ENCODE results near the gene IMPDH1.

IMPDH1 gene

GRCh38 chr7:128434413-128435326, 24.9 kb upstream of the IMPDH1 start:
- TF ChIP-seq, protein P1, sequence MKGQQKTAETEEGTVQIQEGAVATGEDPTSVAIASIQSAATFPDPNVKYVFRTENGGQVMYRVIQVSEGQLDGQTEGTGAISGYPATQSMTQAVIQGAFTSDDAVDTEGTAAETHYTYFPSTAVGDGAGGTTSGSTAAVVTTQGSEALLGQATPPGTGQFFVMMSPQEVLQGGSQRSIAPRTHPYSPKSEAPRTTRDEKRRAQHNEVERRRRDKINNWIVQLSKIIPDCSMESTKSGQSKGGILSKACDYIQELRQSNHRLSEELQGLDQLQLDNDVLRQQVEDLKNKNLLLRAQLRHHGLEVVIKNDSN (IDR thresholded peaks at IDR 0.05), result no peak
- no peak for TF ChIP-seq CREB1 (IDR thresholded peaks at IDR 0.05; ENCODE audit: low read depth)
- no peak for TF ChIP-seq TCF12 (IDR thresholded peaks at IDR 0.05; ENCODE audit: low read depth)
- no peak for TF ChIP-seq ZBTB7A (IDR thresholded peaks at IDR 0.05; ENCODE audit: low read depth)
- TF ChIP-seq NFIC (IDR thresholded peaks at IDR 0.05), result no peak
- no peak for TF ChIP-seq RAD21 (IDR thresholded peaks at IDR 0.05; ENCODE audit: low read depth)
- no peak for TF ChIP-seq TEAD4 (IDR thresholded peaks at IDR 0.05)
- no peak for TF ChIP-seq CEBPB (IDR thresholded peaks at IDR 0.05)
- TF ChIP-seq, protein P2, sequence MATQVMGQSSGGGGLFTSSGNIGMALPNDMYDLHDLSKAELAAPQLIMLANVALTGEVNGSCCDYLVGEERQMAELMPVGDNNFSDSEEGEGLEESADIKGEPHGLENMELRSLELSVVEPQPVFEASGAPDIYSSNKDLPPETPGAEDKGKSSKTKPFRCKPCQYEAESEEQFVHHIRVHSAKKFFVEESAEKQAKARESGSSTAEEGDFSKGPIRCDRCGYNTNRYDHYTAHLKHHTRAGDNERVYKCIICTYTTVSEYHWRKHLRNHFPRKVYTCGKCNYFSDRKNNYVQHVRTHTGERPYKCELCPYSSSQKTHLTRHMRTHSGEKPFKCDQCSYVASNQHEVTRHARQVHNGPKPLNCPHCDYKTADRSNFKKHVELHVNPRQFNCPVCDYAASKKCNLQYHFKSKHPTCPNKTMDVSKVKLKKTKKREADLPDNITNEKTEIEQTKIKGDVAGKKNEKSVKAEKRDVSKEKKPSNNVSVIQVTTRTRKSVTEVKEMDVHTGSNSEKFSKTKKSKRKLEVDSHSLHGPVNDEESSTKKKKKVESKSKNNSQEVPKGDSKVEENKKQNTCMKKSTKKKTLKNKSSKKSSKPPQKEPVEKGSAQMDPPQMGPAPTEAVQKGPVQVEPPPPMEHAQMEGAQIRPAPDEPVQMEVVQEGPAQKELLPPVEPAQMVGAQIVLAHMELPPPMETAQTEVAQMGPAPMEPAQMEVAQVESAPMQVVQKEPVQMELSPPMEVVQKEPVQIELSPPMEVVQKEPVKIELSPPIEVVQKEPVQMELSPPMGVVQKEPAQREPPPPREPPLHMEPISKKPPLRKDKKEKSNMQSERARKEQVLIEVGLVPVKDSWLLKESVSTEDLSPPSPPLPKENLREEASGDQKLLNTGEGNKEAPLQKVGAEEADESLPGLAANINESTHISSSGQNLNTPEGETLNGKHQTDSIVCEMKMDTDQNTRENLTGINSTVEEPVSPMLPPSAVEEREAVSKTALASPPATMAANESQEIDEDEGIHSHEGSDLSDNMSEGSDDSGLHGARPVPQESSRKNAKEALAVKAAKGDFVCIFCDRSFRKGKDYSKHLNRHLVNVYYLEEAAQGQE (IDR thresholded peaks at IDR 0.05; ENCODE audit: low read depth), result no peak
- TF ChIP-seq EP300 (IDR thresholded peaks at IDR 0.05; ENCODE audit: borderline replicate concordance), result no peak
- no peak for TF ChIP-seq FOXM1 (IDR thresholded peaks at IDR 0.05; ENCODE audit: borderline replicate concordance, low read depth)
- TF ChIP-seq TAF1 (IDR thresholded peaks at IDR 0.05; ENCODE audit: low read depth), result no peak

GRCh38 chr7:128431754-128432153, 22.0 kb upstream of the IMPDH1 start:
- TF ChIP-seq NFIC (IDR thresholded peaks at IDR 0.05) (no peak), RAD21 (IDR thresholded peaks at IDR 0.05; ENCODE audit: low read depth) (no peak), FOXM1 (IDR thresholded peaks at IDR 0.05; ENCODE audit: borderline replicate concordance, low read depth) (no peak), EP300 (IDR thresholded peaks at IDR 0.05; ENCODE audit: borderline replicate concordance) (no peak), TCF12 (IDR thresholded peaks at IDR 0.05; ENCODE audit: low read depth) (no peak), ZBTB7A (IDR thresholded peaks at IDR 0.05; ENCODE audit: low read depth) (no peak), CEBPB (IDR thresholded peaks at IDR 0.05) (no peak), EGR1 (IDR thresholded peaks at IDR 0.05) (no peak), MAX (IDR thresholded peaks at IDR 0.05) (no peak), YY1 (IDR thresholded peaks at IDR 0.05; ENCODE audit: low read depth) (no peak), CREB1 (IDR thresholded peaks at IDR 0.05; ENCODE audit: low read depth) (no peak), TEAD4 (IDR thresholded peaks at IDR 0.05) (no peak), TAF1 (IDR thresholded peaks at IDR 0.05; ENCODE audit: low read depth) (no peak)
- TF ChIP-seq, protein P2 (IDR thresholded peaks at IDR 0.05; ENCODE audit: low read depth), result no peak
- TF ChIP-seq, protein P1 (IDR thresholded peaks at IDR 0.05), result no peak

DNA sequence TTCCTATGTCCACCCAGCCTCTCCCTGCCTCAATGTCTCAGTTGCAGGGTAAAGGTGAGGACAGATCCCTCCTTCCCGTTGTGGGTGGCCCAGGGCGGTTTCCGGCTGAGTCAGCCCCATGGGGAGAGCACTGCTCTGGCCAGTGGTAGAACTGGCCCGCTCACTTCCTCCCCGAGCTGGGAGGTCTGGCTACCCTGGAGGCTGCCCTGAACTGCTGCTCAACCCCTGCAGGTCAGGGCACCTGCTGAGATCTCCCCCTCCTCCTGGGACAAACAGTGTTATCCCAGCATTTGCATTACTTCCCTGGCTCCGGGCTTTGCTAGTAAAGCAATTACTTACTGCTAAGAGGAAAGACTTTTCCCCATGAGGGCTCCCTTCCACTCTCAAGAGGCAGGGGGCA, 21.4 kb upstream of the IMPDH1 start:
- TF ChIP-seq FOXM1 (IDR thresholded peaks at IDR 0.05; ENCODE audit: borderline replicate concordance, low read depth) (no peak), TEAD4 (IDR thresholded peaks at IDR 0.05) (no peak), ZBTB7A (IDR thresholded peaks at IDR 0.05; ENCODE audit: low read depth) (no peak), EP300 (IDR thresholded peaks at IDR 0.05; ENCODE audit: borderline replicate concordance) (no peak), MAX (IDR thresholded peaks at IDR 0.05) (no peak)
- TF ChIP-seq, protein P2 (IDR thresholded peaks at IDR 0.05; ENCODE audit: low read depth), result no peak

DNA sequence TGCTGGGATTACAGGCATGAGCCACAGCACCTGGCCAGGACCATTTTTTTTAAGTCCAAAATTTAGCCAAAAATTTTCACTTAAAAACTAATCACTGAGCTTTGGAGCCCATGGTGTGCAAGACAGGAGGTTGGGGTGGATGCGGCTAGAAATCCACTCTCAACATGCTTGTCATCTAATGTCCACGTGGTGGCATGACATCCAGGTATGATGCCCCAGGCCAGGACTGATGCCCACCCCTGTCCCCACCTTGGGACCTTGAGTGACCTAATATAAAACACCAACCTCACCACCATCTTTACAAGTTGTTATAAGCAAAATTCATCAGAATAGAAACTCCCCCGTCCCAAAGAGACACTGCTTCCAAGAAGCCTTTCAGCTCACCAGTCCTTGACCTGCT, 20.4 kb upstream of the IMPDH1 start:
- TF ChIP-seq TAF1 (IDR thresholded peaks at IDR 0.05; ENCODE audit: low read depth) (no peak), ZBTB7A (IDR thresholded peaks at IDR 0.05; ENCODE audit: low read depth) (no peak), CEBPB (IDR thresholded peaks at IDR 0.05) (no peak), NFIC (IDR thresholded peaks at IDR 0.05) (no peak), TCF12 (IDR thresholded peaks at IDR 0.05; ENCODE audit: low read depth) (no peak), RAD21 (IDR thresholded peaks at IDR 0.05; ENCODE audit: low read depth) (no peak), EP300 (IDR thresholded peaks at IDR 0.05; ENCODE audit: borderline replicate concordance) (no peak), TEAD4 (IDR thresholded peaks at IDR 0.05) (no peak), MAX (IDR thresholded peaks at IDR 0.05) (no peak), EGR1 (IDR thresholded peaks at IDR 0.05) (no peak)
- TF ChIP-seq, protein P1 (IDR thresholded peaks at IDR 0.05), result no peak
- TF ChIP-seq, protein P2 (IDR thresholded peaks at IDR 0.05; ENCODE audit: low read depth), result no peak

Measured in Ishikawa (cell line).